HepG2 (cell line): ENCODE results near the gene EIF6.
A peak's percentile ranks its signal among the peaks of the same experiment; 100 is the strongest.

Experiments used
- RXRA ChIP-seq: sonication (generic); formaldehyde crosslinking; IDR thresholded peaks from 2 replicates; pipeline ENCODE4 v1.5.1; 2020; ENCODE audit warnings: missing genetic modification reagents
- ZNF772 ChIP-seq: sonication (generic); formaldehyde crosslinking; IDR thresholded peaks from 2 replicates; pipeline ENCODE4 v1.5.0; 2020; ENCODE audit warnings: mild to moderate bottlenecking, missing genetic modification reagents
- TF ChIP-seq, protein P1 (sequence below): IDR thresholded peaks from 2 replicates; pipeline ENCODE4 v1.4.0; 2020; ENCODE audit warnings: mild to moderate bottlenecking, missing genetic modification reagents
- TF ChIP-seq, protein P2 (sequence below): IDR thresholded peaks from 2 replicates; pipeline ENCODE4 v1.6.1; 2016; ENCODE audit warnings: low read depth, control low read depth

DNA sequence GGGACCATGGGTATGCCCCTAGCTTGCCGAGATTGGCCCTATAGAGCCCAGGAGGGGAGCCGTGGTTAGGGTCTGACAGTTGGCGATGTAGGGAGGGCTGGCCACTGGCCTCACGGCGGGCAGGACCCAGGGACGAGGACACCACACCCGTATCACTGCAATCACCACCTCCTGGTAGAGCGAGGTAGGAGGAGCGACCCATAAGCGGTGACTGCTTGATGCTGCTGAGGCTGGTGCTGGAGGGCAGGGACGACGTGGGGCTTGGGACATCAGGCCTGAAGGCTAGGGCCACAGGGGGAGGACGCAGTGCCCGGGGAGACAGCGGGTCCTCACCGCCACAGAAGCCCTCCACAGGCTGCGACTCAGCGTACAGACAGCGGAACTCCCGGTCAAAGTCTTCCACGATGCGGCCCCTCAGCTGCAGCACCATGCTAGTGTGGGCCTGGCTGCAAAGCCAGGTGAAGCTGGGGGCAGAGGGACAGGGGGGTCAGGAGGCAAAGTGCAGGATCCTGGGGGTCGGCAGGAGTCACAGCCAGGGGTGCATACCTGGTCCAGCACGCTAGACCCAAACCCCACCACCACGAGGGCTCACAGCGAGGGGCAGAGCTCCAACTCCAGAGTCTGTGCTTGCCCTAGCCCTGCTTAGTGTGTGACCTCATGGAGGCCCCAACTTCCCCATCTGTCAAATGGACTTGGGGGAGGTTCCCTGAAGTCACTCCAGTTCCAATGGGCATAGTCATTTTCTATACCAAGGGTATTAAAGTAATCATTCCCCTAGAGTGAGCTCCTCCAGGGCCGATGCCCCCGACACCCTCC lies 3.1 kb upstream of the EIF6 start:
- no peak; the same call in 1 of the 2 replicates for TF ChIP-seq RXRA (CRISPR knock-in tag)
- TF ChIP-seq, protein P1, sequence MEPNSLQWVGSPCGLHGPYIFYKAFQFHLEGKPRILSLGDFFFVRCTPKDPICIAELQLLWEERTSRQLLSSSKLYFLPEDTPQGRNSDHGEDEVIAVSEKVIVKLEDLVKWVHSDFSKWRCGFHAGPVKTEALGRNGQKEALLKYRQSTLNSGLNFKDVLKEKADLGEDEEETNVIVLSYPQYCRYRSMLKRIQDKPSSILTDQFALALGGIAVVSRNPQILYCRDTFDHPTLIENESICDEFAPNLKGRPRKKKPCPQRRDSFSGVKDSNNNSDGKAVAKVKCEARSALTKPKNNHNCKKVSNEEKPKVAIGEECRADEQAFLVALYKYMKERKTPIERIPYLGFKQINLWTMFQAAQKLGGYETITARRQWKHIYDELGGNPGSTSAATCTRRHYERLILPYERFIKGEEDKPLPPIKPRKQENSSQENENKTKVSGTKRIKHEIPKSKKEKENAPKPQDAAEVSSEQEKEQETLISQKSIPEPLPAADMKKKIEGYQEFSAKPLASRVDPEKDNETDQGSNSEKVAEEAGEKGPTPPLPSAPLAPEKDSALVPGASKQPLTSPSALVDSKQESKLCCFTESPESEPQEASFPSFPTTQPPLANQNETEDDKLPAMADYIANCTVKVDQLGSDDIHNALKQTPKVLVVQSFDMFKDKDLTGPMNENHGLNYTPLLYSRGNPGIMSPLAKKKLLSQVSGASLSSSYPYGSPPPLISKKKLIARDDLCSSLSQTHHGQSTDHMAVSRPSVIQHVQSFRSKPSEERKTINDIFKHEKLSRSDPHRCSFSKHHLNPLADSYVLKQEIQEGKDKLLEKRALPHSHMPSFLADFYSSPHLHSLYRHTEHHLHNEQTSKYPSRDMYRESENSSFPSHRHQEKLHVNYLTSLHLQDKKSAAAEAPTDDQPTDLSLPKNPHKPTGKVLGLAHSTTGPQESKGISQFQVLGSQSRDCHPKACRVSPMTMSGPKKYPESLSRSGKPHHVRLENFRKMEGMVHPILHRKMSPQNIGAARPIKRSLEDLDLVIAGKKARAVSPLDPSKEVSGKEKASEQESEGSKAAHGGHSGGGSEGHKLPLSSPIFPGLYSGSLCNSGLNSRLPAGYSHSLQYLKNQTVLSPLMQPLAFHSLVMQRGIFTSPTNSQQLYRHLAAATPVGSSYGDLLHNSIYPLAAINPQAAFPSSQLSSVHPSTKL (CRISPR knock-in tag), result no peak
- no peak; the same call in 1 of the 2 replicates for TF ChIP-seq ZNF772 (CRISPR knock-in tag)
- TF ChIP-seq, protein P2, sequence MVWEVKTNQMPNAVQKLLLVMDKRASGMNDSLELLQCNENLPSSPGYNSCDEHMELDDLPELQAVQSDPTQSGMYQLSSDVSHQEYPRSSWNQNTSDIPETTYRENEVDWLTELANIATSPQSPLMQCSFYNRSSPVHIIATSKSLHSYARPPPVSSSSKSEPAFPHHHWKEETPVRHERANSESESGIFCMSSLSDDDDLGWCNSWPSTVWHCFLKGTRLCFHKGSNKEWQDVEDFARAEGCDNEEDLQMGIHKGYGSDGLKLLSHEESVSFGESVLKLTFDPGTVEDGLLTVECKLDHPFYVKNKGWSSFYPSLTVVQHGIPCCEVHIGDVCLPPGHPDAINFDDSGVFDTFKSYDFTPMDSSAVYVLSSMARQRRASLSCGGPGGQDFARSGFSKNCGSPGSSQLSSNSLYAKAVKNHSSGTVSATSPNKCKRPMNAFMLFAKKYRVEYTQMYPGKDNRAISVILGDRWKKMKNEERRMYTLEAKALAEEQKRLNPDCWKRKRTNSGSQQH (CRISPR knock-in tag), result peak; percentile 73; the same call in 1 of the 2 replicates
